Measurements from ENCODE around the gene P4HB. TPM values are rescaled to one million over a fixed set of nuclear protein-coding genes. Genes with fewer than 3 reads are reported as not detected.

Gene P4HB
- total RNA-seq: 1,052 and 1,490 TPM in 2 replicates

DNA sequence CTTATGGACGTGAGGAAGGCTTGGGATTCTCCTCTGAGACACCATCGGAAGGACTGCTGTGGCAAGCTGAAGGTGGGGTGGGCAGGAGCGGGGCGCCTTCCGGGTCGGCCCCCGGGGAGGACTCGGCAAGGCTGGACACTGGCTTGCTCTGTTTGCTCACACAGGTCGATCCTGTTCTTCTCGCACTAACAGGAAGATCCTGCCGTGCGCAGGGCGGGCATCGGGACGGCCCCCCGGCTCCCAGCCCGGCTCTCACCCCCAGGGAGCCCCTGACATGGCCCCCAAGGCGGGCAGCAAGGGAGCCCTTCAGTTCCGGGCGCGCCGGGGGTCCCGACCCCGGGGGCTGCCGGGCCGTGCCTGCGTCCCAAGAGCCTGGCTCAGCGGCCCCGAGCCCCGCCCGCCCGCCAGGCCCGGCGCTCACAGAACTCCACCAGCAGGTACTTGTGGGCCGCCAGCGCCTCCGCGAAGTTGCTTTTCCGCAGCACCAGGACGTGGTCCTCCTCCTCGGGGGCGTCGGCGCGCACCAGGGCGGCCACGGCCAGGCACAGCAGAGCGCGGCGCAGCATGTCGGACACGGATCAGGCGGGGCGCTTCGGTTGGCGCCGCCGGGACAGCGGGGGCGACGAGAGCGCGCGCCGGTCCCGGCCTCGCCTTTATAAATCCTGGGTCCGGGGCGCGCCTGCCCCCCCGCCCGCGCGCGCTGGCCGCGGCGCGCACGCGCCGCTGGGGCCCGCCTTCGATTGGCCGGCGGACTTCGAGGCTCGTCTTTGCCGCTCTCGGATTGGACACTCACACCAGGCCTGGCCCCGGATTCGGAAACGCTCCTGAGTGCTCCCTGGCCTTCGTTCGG, at the start of gene P4HB:
Gene P4HB, minus strand, starts transcription at position 630 of the 850 bp plus-strand sequence. Its CDS starts 64 bp downstream, at position 566.
- DNase-seq: no peak

DNA sequence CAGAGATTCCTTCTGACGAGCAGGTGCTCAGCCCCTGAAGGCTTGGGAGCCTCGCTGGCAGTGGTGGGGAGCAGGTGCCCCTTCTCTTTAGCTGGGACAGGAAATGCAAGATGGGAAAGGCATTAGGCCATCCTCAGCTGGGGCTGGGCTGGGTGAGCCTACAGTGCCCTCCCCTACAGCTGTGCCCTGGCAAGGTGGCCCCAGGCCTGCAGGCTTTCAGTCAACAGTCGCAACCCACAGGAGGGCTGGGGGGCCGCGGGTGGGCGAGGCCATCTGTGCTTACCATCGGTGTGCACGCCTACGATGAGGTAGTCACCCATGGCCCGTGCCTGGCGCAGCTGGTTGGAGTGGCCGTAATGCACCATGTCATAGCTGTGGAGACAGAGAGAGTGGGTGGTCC, 48.9 kb upstream of the P4HB start:
- no peak for DNase-seq

DNA sequence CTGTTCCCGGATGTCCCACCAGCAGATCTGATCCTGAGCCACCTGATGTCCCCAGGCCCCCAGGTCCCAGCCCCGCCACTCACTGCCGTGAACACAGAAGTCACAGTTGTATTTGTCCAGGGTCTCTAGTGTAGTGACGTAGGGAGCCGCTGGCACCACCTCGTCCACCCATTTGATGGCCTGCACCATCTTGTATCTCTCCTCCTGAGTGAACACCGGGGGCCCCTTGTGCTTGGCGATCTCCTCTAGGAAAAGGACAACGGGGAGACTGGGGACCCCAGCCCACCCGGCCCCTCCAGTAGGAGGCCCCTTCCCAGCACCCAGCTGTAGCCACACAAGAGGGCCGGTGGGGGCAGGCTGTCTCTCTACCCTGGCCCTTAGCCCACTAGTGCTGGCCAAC, 48.5 kb upstream of the P4HB start:
- DNase-seq: no peak

DNA sequence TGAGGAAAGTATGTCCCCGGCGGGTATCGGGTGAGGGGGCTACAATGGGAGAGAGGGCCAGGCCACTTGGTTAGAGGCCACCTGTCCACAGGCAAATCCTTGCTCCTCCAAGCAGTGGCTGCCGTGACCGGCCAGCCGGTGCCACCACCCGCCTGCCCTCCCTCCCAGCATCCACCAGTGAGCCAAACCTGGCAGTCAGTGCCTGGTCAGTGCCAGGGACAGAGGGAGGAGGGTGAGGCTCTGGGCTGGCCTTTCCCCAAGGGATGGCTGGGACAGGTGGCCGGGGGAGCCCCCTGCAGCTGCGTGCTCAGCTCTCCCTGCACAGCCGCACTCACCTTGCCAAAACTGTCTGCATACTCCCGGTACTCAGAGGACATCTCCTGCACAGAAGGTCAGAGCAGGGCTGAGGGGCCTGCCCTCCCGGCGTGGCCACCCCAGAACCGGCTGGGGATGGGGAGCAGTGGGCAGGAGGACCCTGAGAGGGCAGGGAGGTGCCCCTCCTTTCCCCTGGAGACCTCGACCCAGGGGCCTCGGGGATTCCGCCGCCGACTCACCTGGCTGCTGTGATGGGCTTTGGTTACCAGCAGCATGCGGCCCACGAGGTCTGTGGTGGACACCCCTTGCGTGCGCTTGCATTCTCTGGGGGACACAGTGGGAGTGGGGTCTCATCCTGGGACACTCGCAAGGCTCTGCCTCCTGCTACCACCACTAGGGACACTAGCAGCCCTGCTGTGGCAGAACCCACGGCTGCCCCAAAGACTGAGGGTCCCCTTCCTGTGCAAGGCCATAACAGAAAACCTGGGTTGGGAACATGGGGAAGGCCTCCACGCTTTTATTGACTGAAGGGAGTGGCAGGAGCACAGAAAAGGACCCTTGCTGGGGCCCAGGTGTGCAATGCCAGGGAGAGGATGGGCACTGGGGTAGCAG, 47.1 kb upstream of the P4HB start:
- DNase-seq: no peak

DNA sequence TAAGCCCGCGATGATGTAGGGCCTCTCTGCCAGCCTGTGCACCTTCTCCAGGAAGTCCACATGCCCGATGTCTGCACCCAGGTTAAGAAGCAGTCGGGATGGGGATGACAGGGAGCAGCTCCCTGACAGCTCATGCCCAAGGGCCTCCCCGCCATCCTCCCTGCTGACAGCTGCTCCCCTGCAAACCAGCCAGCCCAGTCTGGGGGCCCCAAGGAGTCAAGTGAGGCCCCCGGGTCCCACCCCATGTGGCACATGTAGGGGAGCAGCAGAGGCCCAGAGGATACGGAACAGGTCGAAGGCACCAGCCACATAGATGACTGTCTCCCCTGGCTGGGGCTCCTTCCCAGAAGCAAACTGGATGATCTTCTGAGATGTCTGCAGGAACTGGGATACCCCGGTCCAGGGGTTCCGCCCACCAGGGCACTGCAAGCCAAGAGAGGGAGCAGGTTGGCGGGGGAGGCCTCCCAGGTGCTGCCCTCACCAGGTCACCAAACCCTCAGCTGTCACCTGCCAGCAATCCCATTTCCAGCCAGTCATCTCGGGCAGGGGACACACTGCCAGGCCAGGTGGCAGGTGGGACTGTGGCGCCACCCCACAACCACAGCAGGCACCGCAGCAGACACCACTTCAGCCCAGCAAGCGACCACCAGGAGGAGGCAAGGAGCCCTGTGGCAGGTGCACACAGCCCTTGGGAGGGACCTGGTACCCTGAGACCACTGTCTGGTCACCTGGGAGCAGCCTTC, 46.3 kb upstream of the P4HB start:
- no peak for DNase-seq

DNA sequence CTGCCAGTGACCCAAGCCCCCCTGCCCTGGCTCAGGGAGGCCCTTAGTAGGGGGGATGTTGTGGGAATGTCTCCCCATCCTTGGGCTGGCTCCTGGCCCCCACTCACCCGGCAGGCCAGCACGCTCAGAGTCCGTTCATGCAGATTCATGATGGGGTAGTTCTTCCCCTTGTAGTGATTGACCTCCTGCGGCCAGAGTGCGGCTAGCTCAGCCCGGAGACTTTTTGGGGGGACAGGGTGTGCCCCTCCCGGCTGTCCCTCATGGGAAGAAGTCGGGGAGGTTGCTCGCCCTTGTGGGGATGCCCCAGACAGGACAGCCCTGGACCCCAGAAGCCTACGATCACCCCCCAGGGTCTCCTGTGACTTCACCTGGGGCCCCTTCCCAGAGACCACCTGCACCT, 45.7 kb upstream of the P4HB start:
- DNase-seq: no peak

DNA sequence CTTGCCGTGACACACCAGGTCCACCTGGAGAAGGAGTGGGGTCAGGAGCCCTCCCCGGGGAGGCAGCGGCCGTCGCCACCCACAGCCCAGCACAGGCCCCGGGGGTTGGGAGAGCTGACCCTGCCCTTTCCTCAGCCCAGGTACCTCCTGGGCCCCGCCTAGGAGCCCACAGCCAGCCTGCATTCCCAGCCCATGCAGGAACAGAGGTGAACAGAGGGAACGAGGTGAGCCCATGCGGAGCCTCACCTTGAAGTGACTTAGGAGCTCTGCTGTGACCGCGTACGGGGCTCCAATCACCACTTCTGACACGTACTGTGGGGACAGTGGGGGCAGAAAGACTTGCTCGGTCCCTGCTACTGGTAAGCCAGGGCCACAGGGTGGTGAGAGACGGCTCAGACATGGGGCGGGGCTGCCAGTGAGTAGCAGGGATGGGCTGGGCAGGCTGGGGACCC, 45.1 kb upstream of the P4HB start:
- DNase-seq: no peak

DNA sequence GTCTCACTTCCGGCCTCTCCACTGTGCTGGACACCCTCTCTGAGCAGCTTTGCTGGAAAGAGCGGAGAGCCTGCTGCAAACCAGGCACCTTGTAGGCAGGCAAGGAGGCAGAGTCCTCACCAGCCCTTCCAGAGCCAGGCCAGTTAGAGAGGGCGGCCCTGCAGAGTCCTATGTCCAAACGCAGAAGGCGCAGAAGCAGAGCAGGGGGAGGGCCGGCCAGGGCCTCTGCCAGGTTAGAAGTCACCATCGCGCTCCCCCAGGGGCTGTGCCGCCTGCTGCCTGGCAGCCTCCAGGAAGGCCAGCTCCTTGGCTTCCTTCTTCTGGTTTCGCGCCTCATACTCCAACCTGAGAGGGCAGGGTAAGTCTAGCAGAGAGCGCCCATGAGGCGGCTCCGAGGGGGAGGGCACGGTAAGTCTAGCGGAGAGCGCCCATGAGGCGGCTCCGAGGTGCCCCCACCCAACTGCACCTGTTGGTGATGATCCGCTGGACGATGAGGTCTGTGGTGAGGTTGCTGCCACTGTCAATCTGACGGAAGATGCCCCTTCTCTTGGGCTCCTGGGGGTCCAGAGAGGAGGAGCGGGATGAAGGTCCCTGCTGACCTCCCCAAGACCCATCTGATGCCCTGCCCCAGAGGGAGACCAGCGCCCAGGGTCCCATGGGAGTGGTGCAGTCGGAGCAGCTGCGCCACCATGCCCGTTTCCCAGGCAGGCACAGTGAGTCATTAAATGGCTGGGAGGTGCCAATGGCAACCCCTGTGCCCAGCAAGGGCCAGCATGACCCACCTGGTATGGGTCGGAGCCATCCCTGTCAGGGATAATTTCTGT, 44.5 kb upstream of the P4HB start:
- DNase-seq: no peak

DNA sequence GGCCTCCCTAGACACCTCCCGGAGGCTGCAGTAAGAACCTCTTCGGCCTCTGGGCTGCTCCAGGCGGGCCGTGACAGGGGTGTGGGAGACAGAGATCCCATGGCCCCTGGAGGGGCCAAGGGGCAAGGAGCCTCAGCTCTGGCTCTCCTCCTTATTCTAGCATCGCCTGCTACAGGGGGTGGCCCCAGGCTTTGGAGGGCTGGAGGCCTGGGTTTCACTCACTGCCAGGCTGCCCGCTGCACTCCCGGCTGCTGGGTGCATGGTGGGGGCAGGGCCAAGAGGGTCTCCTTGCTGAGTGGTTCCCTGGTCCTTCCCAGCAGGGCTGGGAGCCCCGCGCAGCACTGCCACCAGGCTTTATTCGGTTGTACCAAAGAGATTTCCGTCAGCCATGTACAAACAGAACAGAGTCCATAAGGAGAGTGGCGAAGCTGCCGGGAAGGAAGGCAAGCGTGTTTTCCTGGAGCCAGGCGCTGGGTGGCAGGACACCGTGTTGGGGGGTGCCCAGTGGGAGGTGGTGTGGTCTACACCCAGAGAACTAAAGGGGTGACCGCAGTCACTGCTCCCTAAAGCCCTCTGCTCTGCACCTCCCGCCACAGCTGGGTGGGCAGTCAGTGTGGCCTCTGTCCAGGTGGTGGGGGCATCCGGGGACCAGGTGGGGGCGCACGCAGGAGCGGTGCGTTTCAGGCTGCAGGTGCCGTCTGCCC, 43.7 kb upstream of the P4HB start:
- DNase-seq: no peak

DNA sequence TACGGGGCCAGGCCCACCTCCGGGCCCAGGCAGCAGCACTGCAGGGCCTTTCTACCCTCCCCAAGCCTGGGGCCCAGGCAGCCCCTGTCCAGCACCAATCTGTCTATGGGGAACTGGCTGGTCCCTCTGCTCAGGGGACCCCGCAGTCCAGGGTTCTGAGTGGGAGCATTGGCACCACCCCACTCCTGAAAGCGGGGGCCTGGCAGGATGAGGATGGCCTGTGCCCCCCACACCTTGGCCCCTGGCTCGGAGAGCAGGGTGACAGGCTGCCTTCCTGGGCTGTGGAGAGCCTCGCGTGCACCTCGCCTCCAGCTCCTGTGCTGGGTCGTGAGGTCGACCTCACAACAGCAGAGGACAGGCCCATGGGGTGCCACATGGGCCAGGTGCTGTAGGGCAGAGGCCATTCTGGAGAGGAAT, 43.1 kb upstream of the P4HB start:
- no peak for DNase-seq

DNA sequence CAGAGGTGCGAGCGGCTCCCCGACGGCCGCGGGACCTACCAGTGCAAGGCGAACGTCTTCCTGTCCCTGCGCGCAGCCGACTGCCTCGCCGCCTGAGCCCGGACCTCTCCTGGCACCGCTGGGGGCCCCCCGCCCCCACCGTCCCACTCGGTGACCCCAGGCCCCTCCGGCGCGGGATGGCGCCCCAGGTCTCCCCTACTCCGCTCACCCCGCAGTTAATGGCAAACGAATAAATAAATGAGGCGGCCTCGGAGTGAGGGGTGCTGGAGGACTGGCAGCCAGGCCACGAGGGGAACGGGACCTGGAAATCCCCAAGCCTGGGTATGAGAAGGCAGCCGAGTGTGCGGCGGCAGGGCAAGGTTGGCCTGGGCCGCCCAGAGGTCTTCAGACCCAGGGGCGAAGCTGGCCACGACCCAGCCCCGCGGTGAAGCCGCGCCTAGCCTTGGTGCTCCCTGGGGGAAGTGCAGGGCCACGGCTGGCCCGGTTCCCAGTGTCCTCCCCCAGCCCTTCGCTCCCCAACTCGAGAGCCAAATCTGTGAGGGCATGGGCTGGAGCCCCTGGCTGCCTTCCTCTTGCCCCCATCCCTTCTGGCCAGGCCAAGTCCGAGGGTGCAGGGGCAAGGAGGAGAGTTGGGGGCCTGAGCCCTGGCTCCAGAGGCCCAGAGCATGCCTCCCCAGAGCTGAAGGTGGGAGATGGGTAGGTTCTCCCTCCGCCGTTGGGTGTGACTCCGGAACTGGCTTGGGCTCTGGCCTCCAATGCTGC, 42.5 kb upstream of the P4HB start:
- DNase-seq: no peak

DNA sequence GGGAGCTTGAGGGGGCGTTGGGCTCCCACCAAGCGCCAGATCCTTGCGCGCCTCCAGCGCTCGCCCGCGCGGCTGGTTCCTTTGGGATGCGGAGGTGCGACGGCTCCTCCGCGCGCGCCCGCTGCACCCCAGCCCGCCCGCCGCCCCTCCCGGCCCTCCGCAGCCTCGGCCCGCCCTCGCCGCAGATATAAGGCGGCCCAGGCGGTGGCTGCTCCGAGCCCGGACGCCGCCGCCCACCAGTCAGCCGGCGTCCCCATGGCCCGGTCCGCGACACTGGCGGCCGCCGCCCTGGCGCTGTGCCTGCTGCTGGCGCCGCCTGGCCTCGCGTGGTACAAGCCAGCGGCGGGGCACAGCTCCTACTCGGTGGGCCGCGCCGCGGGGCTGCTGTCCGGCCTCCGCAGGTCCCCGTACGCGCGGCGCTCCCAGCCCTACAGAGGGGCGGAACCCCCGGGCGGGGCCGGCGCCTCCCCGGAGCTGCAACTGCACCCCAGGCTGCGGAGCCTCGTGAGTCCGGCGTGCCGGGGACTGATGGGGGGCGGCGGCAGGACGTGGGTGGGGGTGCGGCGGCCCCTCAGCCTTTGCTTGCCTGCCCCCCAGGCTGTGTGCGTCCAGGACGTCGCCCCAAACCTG, 41.8 kb upstream of the P4HB start, which contains the start of gene NPB:
Gene NPB, plus strand, starts transcription at position 216 of the 630 bp plus-strand sequence. Its CDS starts 40 bp downstream, at position 256.
- DNase-seq: no peak

DNA sequence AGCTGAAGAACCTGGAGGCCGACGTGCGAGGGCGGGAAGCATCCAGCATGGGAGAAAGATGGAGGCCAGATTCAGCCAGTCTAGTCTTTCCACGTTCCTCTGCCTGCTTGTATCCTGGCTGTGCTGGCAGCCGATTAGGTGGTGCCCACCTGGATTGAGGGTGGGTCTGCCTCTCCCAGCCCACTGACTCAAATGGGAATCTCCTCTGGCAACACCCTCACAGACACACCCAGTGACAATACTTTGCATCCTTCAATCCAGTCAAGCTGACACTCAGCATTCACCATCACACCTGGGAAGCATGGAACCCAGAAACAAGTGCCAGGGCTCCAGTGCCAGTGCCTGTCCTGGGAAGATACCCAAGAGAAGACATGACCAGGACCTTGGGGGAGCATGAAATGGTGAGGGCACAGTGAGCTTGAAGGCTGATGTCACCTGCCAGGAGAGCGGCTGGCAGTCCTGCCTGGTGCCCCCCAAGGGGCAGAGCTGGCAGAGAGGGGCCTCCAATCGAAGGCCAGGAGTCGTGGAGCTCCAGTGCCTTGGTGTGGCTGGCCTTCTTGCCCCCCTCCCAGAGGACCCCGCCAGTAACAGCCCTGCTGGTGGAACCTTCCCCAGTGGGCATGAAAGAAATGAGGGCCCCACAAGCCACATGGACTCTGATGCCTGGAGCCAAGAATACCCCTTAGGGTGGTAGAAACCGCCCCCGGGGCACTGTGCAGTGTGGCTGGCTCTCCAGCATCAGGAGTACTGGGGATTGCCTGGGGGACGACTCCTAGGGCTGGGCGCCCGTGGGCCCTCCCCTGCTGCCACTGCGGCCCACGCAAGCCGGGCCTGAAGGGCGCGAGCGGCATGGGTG, 41.1 kb upstream of the P4HB start:
- no peak for DNase-seq

DNA sequence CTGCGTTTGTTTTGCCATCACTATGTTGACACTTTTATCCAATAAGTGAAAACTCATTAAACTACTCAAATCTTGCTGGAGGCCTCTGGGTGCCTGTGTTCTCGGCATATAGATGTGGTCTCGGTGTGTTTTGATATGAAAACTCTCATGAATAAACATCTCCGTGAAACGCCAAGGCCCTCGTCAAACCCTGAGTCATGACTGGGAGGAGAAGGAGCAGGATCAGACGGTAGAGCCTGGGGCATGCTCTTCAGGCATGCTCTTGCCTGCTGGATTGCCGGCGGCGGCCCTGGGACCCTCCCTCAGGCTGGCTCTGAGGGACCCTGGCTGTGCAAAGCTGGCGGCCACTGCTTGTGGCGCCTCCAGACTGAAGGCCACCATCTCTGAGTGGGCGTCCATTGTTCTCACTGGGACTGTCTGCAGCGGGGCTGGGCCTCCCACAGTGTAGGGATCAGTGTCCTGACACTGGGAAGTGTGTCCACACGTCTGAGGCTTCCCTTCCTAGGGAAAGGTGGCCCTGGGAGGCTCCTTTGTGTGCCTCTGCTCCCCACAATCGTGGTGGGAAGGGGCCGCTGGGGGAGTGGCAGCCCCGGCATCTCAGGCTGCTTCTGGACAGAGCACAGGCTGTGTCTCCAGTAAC, 40.0 kb upstream of the P4HB start:
- no peak for DNase-seq

DNA sequence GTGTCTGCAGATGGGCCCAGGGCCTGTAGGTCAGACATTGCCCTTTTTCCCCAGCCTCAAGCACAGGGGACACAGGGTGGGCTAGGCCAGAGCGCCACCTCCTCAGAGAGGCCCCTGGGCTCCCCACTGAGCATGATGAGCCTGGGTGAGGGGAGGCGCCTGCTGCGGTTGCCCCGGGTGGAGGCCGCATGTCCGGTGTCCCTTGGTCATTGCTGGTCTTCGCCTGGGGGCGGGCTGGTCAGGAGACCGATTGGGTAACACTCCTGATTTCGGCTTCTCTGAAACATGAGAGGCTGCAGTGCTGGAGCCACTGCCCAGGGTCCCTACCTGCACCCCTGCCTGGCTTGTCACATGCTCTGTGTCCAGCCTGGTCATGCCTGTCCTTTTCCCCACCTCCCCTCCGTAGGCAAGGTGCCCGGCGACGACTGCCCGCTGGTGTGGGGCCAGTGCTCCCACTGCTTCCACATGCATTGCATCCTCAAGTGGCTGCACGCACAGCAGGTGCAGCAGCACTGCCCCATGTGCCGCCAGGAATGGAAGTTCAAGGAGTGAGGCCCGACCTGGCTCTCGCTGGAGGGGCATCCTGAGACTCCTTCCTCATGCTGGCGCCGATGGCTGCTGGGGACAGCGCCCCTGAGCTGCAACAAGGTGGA, 39.3 kb upstream of the P4HB start:
- DNase-seq: no peak

DNA sequence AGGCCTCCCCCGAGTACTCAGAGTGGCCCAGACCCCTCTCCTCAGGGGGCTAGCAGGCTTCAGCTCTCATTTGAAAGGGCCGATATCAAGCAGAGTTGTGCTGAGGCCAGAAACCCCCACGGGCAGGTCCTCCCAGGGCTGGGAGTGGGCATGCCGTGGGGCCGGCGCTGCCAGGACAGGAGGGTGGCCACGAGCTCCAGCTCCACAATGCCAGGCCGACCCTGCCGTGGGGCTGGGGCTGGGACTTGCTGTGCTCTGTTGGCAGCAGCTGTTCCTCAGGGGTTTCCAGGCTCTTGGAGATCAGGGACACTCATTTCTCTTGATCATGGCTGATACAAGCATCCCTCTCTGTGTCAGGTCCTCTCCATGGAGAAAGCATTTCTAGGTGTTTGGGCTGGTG, 38.5 kb upstream of the P4HB start:
- DNase-seq: no peak

DNA sequence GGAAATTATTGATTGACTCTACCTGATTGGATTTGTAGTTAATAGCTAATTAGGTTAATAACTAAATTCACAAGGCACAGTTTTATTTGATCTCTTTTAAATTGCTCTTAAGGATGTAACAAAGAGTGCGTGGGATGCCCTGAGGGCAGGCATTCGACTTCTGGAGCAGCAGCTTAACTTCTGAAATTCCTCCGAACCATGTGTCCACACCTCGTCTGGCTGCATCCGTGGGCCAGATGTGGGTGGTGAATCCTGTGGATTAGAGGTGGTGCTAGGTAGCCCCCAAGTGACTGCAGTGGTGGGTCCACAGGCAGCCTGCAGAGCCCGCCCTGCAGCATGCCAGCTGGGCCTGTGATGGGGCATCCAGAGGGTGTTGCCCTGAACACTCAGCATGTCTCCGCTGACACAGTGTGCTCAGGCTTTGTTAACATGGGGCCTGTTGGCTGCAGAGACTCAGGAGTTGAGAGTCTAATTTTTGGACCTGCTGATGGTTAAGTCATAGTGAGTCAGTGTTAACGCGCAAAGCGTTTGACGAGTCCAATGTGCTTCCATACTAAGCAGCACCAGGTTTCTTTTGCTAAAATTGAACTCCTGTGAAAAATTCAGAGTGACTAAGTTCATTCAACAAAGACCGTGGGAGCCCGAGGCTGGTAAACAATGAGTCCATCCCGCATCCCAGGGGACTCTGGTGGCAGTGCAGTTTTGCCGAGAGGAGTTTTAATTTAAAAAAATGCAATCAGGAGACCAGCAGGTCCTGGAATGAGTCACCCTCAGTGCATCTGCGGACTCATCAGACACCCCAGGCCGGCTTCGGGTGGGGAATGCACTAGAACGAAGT, 37.9 kb upstream of the P4HB start:
- DNase-seq: no peak

All from dermis blood vessel endothelial cell (primary cell).